Mucosa of rectum (tissue), 2 donors: ENCODE results near the gene ABCA7.
A peak's percentile ranks its signal among the peaks of the same experiment; 100 is the strongest.

Experiments used
- H3K27ac ChIP-seq, 2 donors: one replicate each; pipeline ENCODE4 v1.7.0; 2013; ENCODE audit warnings: inconsistent platforms in 2 of 2, low read depth in 2 of 2, low read length in 2 of 2
- H3K27me3 ChIP-seq, 2 donors: one replicate each; pipeline ENCODE4 v1.7.0; 2013; ENCODE audit warnings: low read length in 2 of 2; ENCODE audit not compliant: control insufficient read depth in 2 of 2, insufficient read depth in 2 of 2
- H3K36me3 ChIP-seq, 2 donors: one replicate each; pipeline ENCODE4 v1.7.0; 2013; ENCODE audit warnings: low read length in 2 of 2; ENCODE audit not compliant: control insufficient read depth in 2 of 2, insufficient read depth in 2 of 2
- H3K4me1 ChIP-seq, 2 donors: one replicate each; pipeline ENCODE4 v1.7.0; 2013; ENCODE audit warnings: low read length in 2 of 2, mild to moderate bottlenecking in 1 of 2; ENCODE audit not compliant: control insufficient read depth in 2 of 2, insufficient read depth in 2 of 2
- H3K4me3 ChIP-seq, 2 donors: one replicate each; pipeline ENCODE4 v1.7.0; 2013; ENCODE audit warnings: low read length in 2 of 2
- H3K9ac ChIP-seq, 2 donors: one replicate each; pipeline ENCODE4 v1.7.0; 2013; ENCODE audit warnings: low read length in 2 of 2, low read depth in 1 of 2, mild to moderate bottlenecking in 1 of 2
- H3K9me3 ChIP-seq, 2 donors: one replicate each; pipeline ENCODE4 v1.7.0; 2013; ENCODE audit warnings: low read length in 2 of 2; ENCODE audit not compliant: control insufficient read depth in 2 of 2
- donor health status: healthy.
- donor health status: Normal muscosa, but diverticular disease.

The ABCA7 gene

GRCh38 chr19:1108291-1109031 is 68.6 kb downstream of the ABCA7 start:
- Histone ChIP-seq H3K27me3 (no peaks in the 10 kb centered on the region), H3K27ac (no peak overlapping the region), H3K4me1 (peaks cover 11 to 22% of the 10 kb centered on the region in 2 donors), H3K9me3 (no peaks in the 10 kb centered on the region), H3K4me3 (no peak overlapping the region), H3K36me3 (peaks cover 3 to 14% of the 10 kb centered on the region in 2 donors), H3K9ac (no peak overlapping the region)

DNA sequence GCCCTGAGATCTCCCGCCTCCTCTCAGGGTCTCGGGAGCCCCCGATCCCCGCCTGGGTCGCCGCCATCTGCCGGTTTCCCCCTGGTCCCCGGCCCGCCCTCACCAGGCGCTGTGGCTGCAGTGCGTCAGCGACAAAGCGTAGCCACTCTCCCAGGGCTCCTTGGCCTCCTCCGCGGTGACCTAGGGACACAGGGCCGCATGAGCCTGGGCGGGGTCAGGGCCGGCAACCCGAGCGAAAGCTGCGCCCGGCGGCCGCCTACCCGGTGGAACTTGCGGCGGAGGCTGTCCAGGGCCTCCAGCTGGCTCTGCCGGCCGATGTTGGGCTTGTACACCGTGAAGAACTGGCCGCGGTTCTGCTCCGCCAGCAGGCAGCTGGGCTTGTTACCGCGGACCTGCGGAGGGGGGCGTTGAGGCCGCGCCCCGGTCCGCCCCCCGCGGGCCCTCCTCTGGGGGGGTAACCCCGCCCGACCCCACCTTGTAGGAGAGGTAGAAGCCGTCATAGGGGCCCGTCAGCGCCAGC is 69.2 kb downstream of the ABCA7 start:
- H3K4me3 ChIP-seq, result no peak overlapping the region
- H3K36me3 ChIP-seq, result peaks cover 5 to 18% of the 10 kb centered on the region in 2 donors
- H3K4me1 ChIP-seq, result peaks cover 17 to 28% of the 10 kb centered on the region in 2 donors
- no peak overlapping the region for H3K9ac ChIP-seq
- H3K27me3 ChIP-seq, result no peaks in the 10 kb centered on the region
- H3K9me3 ChIP-seq, result no peaks in the 10 kb centered on the region
- no peak overlapping the region for H3K27ac ChIP-seq

DNA sequence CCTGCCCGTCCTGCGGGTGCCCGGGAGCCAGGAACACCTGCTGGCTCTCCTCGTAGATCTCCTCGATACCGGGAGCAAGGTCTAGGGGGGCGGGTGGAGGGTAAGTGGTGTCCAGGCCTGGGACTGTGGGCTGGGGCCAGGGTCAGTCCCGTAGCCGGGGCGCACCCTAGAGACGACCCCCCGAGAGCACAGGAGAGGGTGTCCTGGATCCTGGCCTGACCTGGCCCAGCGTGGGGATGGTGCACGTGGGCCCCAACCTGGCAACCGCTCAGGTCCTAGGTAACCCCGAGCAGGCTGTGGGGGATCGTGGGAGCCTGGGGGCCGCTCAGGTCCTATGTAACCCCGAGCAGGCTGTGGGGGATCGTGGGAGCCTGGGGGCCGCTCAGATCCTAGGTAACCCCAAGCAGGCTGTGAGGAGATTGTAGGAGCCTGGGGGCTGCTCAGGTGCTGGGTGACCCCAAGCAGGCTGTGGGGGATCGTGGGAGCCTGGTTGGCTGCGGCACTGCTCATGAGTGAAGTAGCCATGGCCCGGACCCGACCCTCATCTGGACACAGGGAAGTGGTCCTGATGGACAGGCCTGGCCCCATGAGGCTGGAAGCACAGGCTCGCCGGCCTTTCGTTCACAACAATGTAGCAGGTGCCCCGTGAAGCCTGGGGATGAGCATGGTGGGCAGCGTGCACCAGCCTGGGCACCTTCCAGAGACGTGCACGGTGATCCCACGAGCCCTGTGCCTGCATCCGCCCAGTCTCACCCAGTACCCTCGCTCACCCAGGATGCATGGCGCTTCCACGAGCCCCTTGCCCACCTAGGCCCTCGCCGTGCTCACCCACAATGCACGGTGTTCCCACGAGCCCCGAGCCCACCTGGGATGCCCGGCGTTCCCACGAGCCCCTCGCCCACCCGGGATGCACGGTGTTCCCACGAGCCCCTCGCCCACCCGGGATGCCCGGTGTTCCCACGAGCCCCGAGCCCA is 70.1 kb downstream of the ABCA7 start:
- Histone ChIP-seq H3K27ac (no peak overlapping the region), H3K27me3 (no peaks in the 10 kb centered on the region), H3K4me3 (no peak overlapping the region), H3K9me3 (no peaks in the 10 kb centered on the region), H3K9ac (no peak overlapping the region), H3K4me1 (peaks cover 17 to 25% of the 10 kb centered on the region in 2 donors), H3K36me3 (peaks cover 9 to 22% of the 10 kb centered on the region in 2 donors)

GRCh38 chr19:1110809-1111640 is 71.1 kb downstream of the ABCA7 start:
- Histone ChIP-seq H3K4me1 (peaks cover 17 to 20% of the 10 kb centered on the region in 2 donors), H3K9me3 (no peaks in the 10 kb centered on the region), H3K4me3 (no peak overlapping the region), H3K36me3 (peaks cover 9 to 22% of the 10 kb centered on the region in 2 donors), H3K9ac (no peak overlapping the region), H3K27ac (no peak overlapping the region), H3K27me3 (no peaks in the 10 kb centered on the region)

- no peaks in the 10 kb centered on the region for H3K27me3 ChIP-seq
- peak overlapping the region; percentile 42 to 48 for H3K27ac ChIP-seq
- peaks cover 14 to 20% of the 10 kb centered on the region in 2 donors for H3K4me1 ChIP-seq
- no peak overlapping the region for H3K4me3 ChIP-seq
- no peak overlapping the region for H3K9ac ChIP-seq
- H3K36me3 ChIP-seq, result peaks cover 13 to 26% of the 10 kb centered on the region in 2 donors
- no peaks in the 10 kb centered on the region for H3K9me3 ChIP-seq
These were observed 71.8 kb downstream of the ABCA7 start for GRCh38 chr19:1111641-1112267.

DNA sequence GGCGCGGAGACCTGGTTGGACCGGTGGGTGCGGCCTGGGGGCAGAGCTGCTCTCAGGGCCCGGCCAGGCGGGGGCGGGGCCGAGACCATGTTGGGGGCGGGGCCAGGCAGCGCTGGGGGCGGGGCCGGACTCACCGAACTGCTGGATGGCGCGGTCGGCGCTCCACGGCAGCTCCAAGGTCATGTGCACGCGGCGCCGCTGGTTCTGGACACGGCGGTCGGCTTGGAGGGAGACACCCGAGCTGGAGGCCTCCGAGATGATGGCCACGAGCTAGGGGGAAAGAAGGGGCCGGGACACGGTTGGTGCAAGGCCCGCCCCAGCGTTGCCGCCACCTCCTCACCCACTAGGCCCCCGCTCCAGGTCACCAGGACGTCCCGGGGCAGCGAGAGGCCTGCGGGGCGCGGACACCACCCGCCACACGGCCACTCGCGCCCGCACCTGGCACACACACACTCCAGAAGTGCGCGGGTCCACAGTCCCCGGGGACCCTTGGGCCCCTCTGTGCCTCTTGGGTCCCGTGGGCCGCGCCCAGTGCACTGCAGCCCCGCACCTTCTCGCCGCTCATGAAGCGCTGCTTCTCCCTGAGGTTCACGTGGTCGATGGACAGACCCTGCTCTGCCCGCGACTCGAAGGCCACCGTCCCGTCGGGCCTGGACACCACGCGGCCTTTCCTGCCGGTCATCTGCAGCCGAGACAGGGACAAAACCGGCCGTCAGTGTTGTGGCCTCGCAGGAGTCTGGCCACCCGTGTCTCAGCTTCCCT is 72.5 kb downstream of the ABCA7 start:
- H3K27me3 ChIP-seq, result no peaks in the 10 kb centered on the region
- H3K27ac ChIP-seq, result peak overlapping the region; percentile 77 to 80
- H3K36me3 ChIP-seq, result peaks cover 20 to 28% of the 10 kb centered on the region in 2 donors
- no peaks in the 10 kb centered on the region for H3K9me3 ChIP-seq
- H3K9ac ChIP-seq, result peak overlapping the region in 1 of 2 donors; percentile 62
- H3K4me1 ChIP-seq, result peaks cover 14 to 20% of the 10 kb centered on the region in 2 donors
- peak overlapping the region in 1 of 2 donors; percentile 30 for H3K4me3 ChIP-seq

DNA sequence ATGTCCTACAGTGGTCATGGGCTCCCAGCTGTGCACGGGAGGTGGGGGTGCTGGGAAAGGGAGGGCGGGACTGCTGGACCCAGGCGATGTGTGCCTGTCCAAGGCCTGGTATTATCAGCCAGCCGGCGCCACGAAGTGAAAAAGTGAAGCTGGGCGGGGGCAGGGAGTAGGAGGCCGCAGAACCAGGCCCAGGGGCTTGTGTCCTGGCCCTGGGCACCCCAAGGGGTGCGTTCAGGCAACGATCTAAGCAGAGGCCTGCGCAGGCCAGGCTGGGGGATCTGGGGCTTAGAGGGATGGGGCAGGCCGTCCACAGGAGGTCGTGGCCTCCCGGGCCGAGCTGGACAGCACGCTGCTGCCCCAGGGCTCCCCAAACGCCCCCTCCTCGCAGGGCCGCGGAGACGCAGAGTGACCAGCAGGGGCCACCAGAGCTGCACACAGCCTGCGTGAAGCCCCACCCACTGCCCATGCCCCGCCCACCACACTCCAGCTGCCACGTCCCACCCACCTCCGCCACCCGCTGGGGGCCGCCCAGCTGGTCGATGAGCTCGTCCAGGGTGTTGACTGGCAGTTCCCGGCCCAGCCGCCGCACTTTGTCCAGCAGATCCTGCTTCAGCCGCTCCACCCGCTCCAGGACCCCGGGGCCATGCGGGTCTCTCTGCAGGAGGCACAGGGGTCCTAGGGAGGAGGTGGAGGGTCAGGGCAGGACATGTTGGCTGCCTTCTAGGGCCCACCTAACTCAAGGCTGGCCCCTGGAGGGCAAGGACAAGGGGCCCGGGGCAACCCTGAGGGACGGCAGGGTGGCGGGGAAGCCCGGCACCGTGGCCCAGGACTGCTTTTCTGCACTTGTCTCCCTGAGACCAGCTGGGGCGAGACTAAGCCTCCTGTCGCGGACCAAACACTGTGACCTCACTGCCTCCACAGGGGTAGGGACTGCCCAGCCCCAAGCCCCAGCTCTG is 73.4 kb downstream of the ABCA7 start:
- Histone ChIP-seq H3K27me3 (no peaks in the 10 kb centered on the region), H3K27ac (peak overlapping the region; percentile 80 to 83), H3K9ac (peak overlapping the region in 1 of 2 donors; percentile 70), H3K4me1 (peaks cover 14 to 20% of the 10 kb centered on the region in 2 donors), H3K9me3 (no peaks in the 10 kb centered on the region), H3K36me3 (peaks cover 24 to 35% of the 10 kb centered on the region in 2 donors), H3K4me3 (no peak overlapping the region)

DNA sequence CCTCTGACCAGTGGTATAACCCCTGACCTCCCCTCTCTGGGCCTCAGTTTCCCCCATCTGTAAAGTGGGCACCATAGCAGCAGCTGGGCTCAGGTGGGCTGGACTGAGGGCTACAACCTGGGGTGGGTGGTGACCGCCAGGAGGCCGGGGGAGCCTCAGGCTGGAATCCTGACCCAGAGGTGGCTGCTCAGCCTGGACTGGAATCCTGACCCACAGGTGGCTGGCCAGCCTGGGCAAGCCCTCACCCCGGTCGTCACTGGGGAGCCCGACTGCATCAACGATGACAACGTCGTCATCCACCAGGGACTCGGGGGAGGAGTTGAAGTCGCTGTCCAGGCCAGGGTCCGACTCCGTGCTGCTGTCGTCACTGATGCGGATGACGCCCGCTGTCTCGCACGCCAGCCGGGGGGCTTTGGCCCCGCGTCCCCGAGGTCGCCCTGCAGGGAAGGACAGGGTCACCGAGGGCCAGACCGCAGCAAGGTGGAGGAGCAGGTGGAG is 74.1 kb downstream of the ABCA7 start:
- H3K27me3 ChIP-seq, result no peaks in the 10 kb centered on the region
- H3K9ac ChIP-seq, result peak overlapping the region in 1 of 2 donors; percentile 70
- H3K27ac ChIP-seq, result peak overlapping the region; percentile 80 to 83
- peaks cover 14 to 20% of the 10 kb centered on the region in 2 donors for H3K4me1 ChIP-seq
- H3K9me3 ChIP-seq, result no peaks in the 10 kb centered on the region
- H3K4me3 ChIP-seq, result no peak overlapping the region
- H3K36me3 ChIP-seq, result peaks cover 27 to 40% of the 10 kb centered on the region in 2 donors
